Frontal cortex (tissue), 4 donors: ENCODE measurements around the gene UBTD1. TPM values are rescaled to one million over a fixed set of nuclear protein-coding genes. Genes with fewer than 3 reads are reported as not detected.

Source experiments
- DNase-seq, 2 donors: peaks; one replicate each; pipeline ENCODE4 v3.0.0; 2012; ENCODE audit warnings: low spot score in 2 of 2
- FAIRE-seq: peaks from 2 replicates; lab custom pipeline; 2012; peaks lifted over from hg19 to GRCh38; lab: Jason Lieb, UNC
- total RNA-seq: library from RNA; depleted of rRNA; stranded (reverse); fragments of >200 nt; gene quantifications from one replicate; pipeline ENCODE4 v1.2.3, GENCODE V29; 2014
- donor health status: control.
- donor health status: control.
- donor health status: control.

UBTD1 gene
- total RNA-seq, 1 donor from 2014 or later = 1.6 TPM

- FAIRE-seq = no peak
- DNase-seq = no peak
These were observed 17.7 kb upstream of the UBTD1 start for GRCh38 chr10:97481071-97481470.

GRCh38 chr10:97482381-97482780 lies 16.3 kb upstream of the UBTD1 start:
- DNase-seq (no peak), FAIRE-seq (no peak)

- no peak for FAIRE-seq
- DNase-seq = no peak
These were observed 15.2 kb upstream of the UBTD1 start for GRCh38 chr10:97483506-97483905.

- FAIRE-seq = no peak
- DNase-seq = no peak
These were observed 14.8 kb upstream of the UBTD1 start for GRCh38 chr10:97483921-97484320.

- no peak for FAIRE-seq
- DNase-seq = no peak
These were observed 13.0 kb upstream of the UBTD1 start for GRCh38 chr10:97485647-97486281.

- peak in 1 of 2 donors; percentile 17 for DNase-seq
- no peak for FAIRE-seq
These were observed 8.1 kb upstream of the UBTD1 start for GRCh38 chr10:97490592-97490991.

GRCh38 chr10:97494151-97494550 lies 4.6 kb upstream of the UBTD1 start:
- FAIRE-seq = no peak
- DNase-seq = peak; percentile 40 to 47

GRCh38 chr10:97494863-97495506 lies 3.7 kb upstream of the UBTD1 start:
- DNase-seq (no peak), FAIRE-seq (no peak)

GRCh38 chr10:97497572-97498075 lies 1.1 kb upstream of the UBTD1 start:
- no peak for FAIRE-seq
- DNase-seq = peak; percentile 58 to 63

GRCh38 chr10:97498076-97498840 lies 466 bp upstream of the UBTD1 start, which contains the start of gene MMS19:
MMS19 (minus strand) TSS chr10:97498422; CDS start chr10:97498384, 38 bp downstream.
- FAIRE-seq (no peak), DNase-seq (peak; percentile 99 to 100)

- no peak for DNase-seq
These were observed 1.0 kb downstream of the UBTD1 start for GRCh38 chr10:97499561-97500296.

GRCh38 chr10:97500297-97500575 lies 1.5 kb downstream of the UBTD1 start:
- FAIRE-seq (no peak), DNase-seq (no peak)

More at GRCh38 chr10:97499561-97500296, 1.0 kb downstream of the UBTD1 start:
- FAIRE-seq = no peak

GRCh38 chr10:97502916-97503315 lies 4.2 kb downstream of the UBTD1 start:
- no peak for FAIRE-seq

GRCh38 chr10:97503406-97503805 lies 4.7 kb downstream of the UBTD1 start:
- FAIRE-seq = no peak
- DNase-seq = no peak

More at GRCh38 chr10:97502916-97503315, 4.2 kb downstream of the UBTD1 start:
- DNase-seq = no peak

GRCh38 chr10:97505152-97505551 lies 6.4 kb downstream of the UBTD1 start:
- FAIRE-seq = no peak

GRCh38 chr10:97506199-97506991 lies 7.7 kb downstream of the UBTD1 start:
- no peak for DNase-seq
- FAIRE-seq = no peak

More at GRCh38 chr10:97505152-97505551, 6.4 kb downstream of the UBTD1 start:
- no peak for DNase-seq

GRCh38 chr10:97508342-97508741 lies 9.6 kb downstream of the UBTD1 start:
- FAIRE-seq (no peak), DNase-seq (no peak)

GRCh38 chr10:97509120-97509680 lies 10.5 kb downstream of the UBTD1 start:
- FAIRE-seq (no peak), DNase-seq (no peak)

GRCh38 chr10:97510686-97511085 lies 12.0 kb downstream of the UBTD1 start:
- no peak for FAIRE-seq
- DNase-seq = no peak
